Measurements from ENCODE around the gene NHEJ1.

- TF ChIP-seq, protein P1, sequence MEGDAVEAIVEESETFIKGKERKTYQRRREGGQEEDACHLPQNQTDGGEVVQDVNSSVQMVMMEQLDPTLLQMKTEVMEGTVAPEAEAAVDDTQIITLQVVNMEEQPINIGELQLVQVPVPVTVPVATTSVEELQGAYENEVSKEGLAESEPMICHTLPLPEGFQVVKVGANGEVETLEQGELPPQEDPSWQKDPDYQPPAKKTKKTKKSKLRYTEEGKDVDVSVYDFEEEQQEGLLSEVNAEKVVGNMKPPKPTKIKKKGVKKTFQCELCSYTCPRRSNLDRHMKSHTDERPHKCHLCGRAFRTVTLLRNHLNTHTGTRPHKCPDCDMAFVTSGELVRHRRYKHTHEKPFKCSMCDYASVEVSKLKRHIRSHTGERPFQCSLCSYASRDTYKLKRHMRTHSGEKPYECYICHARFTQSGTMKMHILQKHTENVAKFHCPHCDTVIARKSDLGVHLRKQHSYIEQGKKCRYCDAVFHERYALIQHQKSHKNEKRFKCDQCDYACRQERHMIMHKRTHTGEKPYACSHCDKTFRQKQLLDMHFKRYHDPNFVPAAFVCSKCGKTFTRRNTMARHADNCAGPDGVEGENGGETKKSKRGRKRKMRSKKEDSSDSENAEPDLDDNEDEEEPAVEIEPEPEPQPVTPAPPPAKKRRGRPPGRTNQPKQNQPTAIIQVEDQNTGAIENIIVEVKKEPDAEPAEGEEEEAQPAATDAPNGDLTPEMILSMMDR (IDR thresholded peaks at IDR 0.05), result no peak
- TF ChIP-seq POLR2A (IDR thresholded peaks at IDR 0.05), result no peak
Observed at GRCh38 chr2:219038600-219038999, 122.0 kb downstream of the NHEJ1 start.

Data from heart left ventricle (tissue), 13 donors.